NB4 (cell line): Measurements from ENCODE around the gene APOL3.

Experiments used
- CTCF ChIP-seq: IDR thresholded peaks from one replicate; pipeline ENCODE4 v1.5.1; 2012; ENCODE audit warnings: low read depth, low read length
- MAX ChIP-seq: IDR thresholded peaks from 2 replicates; pipeline ENCODE4 v1.6.1; 2011; ENCODE audit warnings: low read depth, low read length
- MYC ChIP-seq: IDR thresholded peaks from 2 replicates; pipeline ENCODE4 v1.6.1; 2011; ENCODE audit warnings: low read depth, low read length
- POLR2A ChIP-seq: IDR thresholded peaks from 2 replicates; pipeline ENCODE4 v1.6.1; 2011; ENCODE audit warnings: mild to moderate bottlenecking; ENCODE audit not compliant: insufficient read length; ENCODE audit errors: extremely low read depth

GRCh38 chr22:36166086-36166485, 5.5 kb upstream of the APOL3 start:
- no peak for TF ChIP-seq CTCF
- no peak for TF ChIP-seq POLR2A
- TF ChIP-seq MAX = no peak
- no peak for TF ChIP-seq MYC
